GM12878 (cell line): ENCODE results near the gene UQCC5.

ENCODE experiments used
- CREB1 ChIP-seq: IDR thresholded peaks from 2 replicates; pipeline ENCODE4 v1.6.1; 2012; ENCODE audit warnings: low read depth, mild to moderate bottlenecking, inconsistent platforms
- HCFC1 ChIP-seq: fragments of 150-350 bp; IDR thresholded peaks from 2 replicates; pipeline ENCODE4 v1.6.1; 2014; ENCODE audit warnings: low read length
- POLR2A ChIP-seq: IDR thresholded peaks from 2 replicates; pipeline ENCODE4 v1.6.1; 2011; ENCODE audit warnings: low read depth, mild to moderate bottlenecking, low read length

DNA sequence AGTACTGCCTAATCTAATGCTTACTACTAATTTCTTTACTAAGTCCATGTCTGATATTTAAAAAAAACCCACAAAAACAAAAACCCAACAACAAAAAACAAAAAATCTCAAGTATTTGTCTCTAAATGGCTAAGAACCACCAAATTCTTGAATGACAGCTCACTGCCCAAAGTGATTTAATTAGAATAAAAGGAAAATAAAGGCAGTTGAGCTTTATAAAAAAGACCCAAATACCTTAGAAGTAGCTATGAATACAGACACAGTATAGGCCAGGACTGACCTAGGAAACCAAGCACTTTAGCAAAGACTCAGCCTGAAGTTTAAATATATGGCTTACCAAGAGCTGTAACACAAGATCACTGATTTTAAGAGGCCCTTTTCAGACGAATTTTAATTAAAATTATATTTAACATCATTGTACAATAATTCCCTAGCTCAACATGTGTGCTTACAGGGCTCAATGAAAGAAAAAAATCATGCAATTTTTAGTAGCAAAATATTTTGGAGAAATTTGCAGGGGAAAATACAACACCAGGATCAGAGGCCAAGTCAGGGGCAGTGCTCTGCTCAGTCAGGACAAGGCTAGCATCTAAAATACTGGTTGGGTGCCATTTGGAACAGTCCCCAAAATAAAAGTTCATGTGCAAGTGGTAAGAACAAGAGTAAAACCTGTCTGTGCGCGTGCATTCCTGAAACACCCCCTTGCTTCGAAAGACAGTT is 24.8 kb downstream of the UQCC5 start:
- no peak for TF ChIP-seq CREB1
- no peak for TF ChIP-seq HCFC1
- no peak for TF ChIP-seq POLR2A
